Measurements from ENCODE around the gene CAPN8.

Gene CAPN8

GRCh38 chr1:223556414-223557129 is 108.9 kb downstream of the CAPN8 start:
- H3K27me3 ChIP-seq (ENCODE audit: control insufficient read depth, insufficient read depth, low read length, poor library complexity, severe bottlenecking) = no peaks in the 10 kb centered on the region
- 37 to 40% methylated on average over 8 of the region's 8 CpGs for WGBS, 2 experiments
- H3K4me1 ChIP-seq (ENCODE audit: control insufficient read depth, insufficient read depth, low read length) = no peaks in the 10 kb centered on the region
- H3K4me3 ChIP-seq (ENCODE audit: insufficient read depth, low read depth, low read length) = no peak overlapping the region
- no peaks in the 10 kb centered on the region for H3K36me3 ChIP-seq (ENCODE audit: control insufficient read depth, insufficient read depth, low read length)
- no peaks in the 10 kb centered on the region for H3K9me3 ChIP-seq (ENCODE audit: control insufficient read depth, low read length)
- no peak overlapping the region for H3K27ac ChIP-seq (ENCODE audit: insufficient read depth, low read depth, low read length, poor library complexity, severe bottlenecking)

- Histone ChIP-seq H3K4me1 (ENCODE audit: control insufficient read depth, insufficient read depth, low read length) (no peaks in the 10 kb centered on the region), H3K4me3 (ENCODE audit: insufficient read depth, low read depth, low read length) (no peak overlapping the region), H3K27me3 (ENCODE audit: control insufficient read depth, insufficient read depth, low read length, poor library complexity, severe bottlenecking) (no peaks in the 10 kb centered on the region), H3K9me3 (ENCODE audit: control insufficient read depth, low read length) (no peaks in the 10 kb centered on the region), H3K36me3 (ENCODE audit: control insufficient read depth, insufficient read depth, low read length) (no peaks in the 10 kb centered on the region), H3K27ac (ENCODE audit: insufficient read depth, low read depth, low read length, poor library complexity, severe bottlenecking) (no peak overlapping the region)
- WGBS, 2 experiments = 93 to 95% methylated on average over 3 of the region's 3 CpGs
These were observed 111.5 kb downstream of the CAPN8 start for GRCh38 chr1:223553957-223554356.

- Histone ChIP-seq H3K27me3 (ENCODE audit: control insufficient read depth, insufficient read depth, low read length, poor library complexity, severe bottlenecking) (no peaks in the 10 kb centered on the region), H3K36me3 (ENCODE audit: control insufficient read depth, insufficient read depth, low read length) (no peaks in the 10 kb centered on the region), H3K9me3 (ENCODE audit: control insufficient read depth, low read length) (no peaks in the 10 kb centered on the region), H3K4me1 (ENCODE audit: control insufficient read depth, insufficient read depth, low read length) (no peaks in the 10 kb centered on the region), H3K4me3 (ENCODE audit: insufficient read depth, low read depth, low read length) (no peak overlapping the region), H3K27ac (ENCODE audit: insufficient read depth, low read depth, low read length, poor library complexity, severe bottlenecking) (no peak overlapping the region)
- 97 to 100% methylated on average over 3 of the region's 3 CpGs for WGBS, 2 experiments
These were observed 113.9 kb downstream of the CAPN8 start for GRCh38 chr1:223551610-223552009.

GRCh38 chr1:223549740-223550139 is 115.8 kb downstream of the CAPN8 start:
- H3K4me3 ChIP-seq (ENCODE audit: insufficient read depth, low read depth, low read length) = no peak overlapping the region
- H3K36me3 ChIP-seq (ENCODE audit: control insufficient read depth, insufficient read depth, low read length) = no peaks in the 10 kb centered on the region
- no peak overlapping the region for H3K27ac ChIP-seq (ENCODE audit: insufficient read depth, low read depth, low read length, poor library complexity, severe bottlenecking)
- H3K9me3 ChIP-seq (ENCODE audit: control insufficient read depth, low read length) = no peaks in the 10 kb centered on the region
- H3K27me3 ChIP-seq (ENCODE audit: control insufficient read depth, insufficient read depth, low read length, poor library complexity, severe bottlenecking) = no peaks in the 10 kb centered on the region
- 100% methylated on average over 1 of the region's 1 CpG; no CpG with 5 or more reads in 1 of the 2 experiments for WGBS, 2 experiments
- H3K4me1 ChIP-seq (ENCODE audit: control insufficient read depth, insufficient read depth, low read length) = no peaks in the 10 kb centered on the region

GRCh38 chr1:223547316-223548114 is 118.0 kb downstream of the CAPN8 start:
- WGBS, 2 experiments = 74 to 80% methylated on average over 7 of the region's 7 CpGs
- H3K36me3 ChIP-seq (ENCODE audit: control insufficient read depth, insufficient read depth, low read length) = no peaks in the 10 kb centered on the region
- no peak overlapping the region for H3K4me3 ChIP-seq (ENCODE audit: insufficient read depth, low read depth, low read length)
- H3K27me3 ChIP-seq (ENCODE audit: control insufficient read depth, insufficient read depth, low read length, poor library complexity, severe bottlenecking) = no peaks in the 10 kb centered on the region
- no peaks in the 10 kb centered on the region for H3K4me1 ChIP-seq (ENCODE audit: control insufficient read depth, insufficient read depth, low read length)
- H3K9me3 ChIP-seq (ENCODE audit: control insufficient read depth, low read length) = no peaks in the 10 kb centered on the region
- no peak overlapping the region for H3K27ac ChIP-seq (ENCODE audit: insufficient read depth, low read depth, low read length, poor library complexity, severe bottlenecking)

- H3K36me3 ChIP-seq (ENCODE audit: control insufficient read depth, insufficient read depth, low read length) = no peaks in the 10 kb centered on the region
- no peaks in the 10 kb centered on the region for H3K9me3 ChIP-seq (ENCODE audit: control insufficient read depth, low read length)
- H3K4me1 ChIP-seq (ENCODE audit: control insufficient read depth, insufficient read depth, low read length) = no peaks in the 10 kb centered on the region
- H3K4me3 ChIP-seq (ENCODE audit: insufficient read depth, low read depth, low read length) = no peak overlapping the region
- 86 to 93% methylated on average over 4 of the region's 4 CpGs for WGBS, 2 experiments
- no peak overlapping the region for H3K27ac ChIP-seq (ENCODE audit: insufficient read depth, low read depth, low read length, poor library complexity, severe bottlenecking)
- no peaks in the 10 kb centered on the region for H3K27me3 ChIP-seq (ENCODE audit: control insufficient read depth, insufficient read depth, low read length, poor library complexity, severe bottlenecking)
These were observed 120.2 kb downstream of the CAPN8 start for GRCh38 chr1:223545343-223545742.

- WGBS, 2 experiments = 90 to 93% methylated on average over 4 of the region's 4 CpGs
- no peak overlapping the region for H3K4me3 ChIP-seq (ENCODE audit: insufficient read depth, low read depth, low read length)
These were observed 121.9 kb downstream of the CAPN8 start for GRCh38 chr1:223543560-223543959.

GRCh38 chr1:223542831-223543230 is 122.7 kb downstream of the CAPN8 start:
- WGBS, 2 experiments = 79 to 94% methylated on average over 2 to 4 of the region's 4 CpGs
- Histone ChIP-seq H3K27ac (ENCODE audit: insufficient read depth, low read depth, low read length, poor library complexity, severe bottlenecking) (no peak overlapping the region), H3K4me1 (ENCODE audit: control insufficient read depth, insufficient read depth, low read length) (peaks cover 6% of the 10 kb centered on the region)

More at GRCh38 chr1:223543560-223543959, 121.9 kb downstream of the CAPN8 start:
- H3K27ac ChIP-seq (ENCODE audit: insufficient read depth, low read depth, low read length, poor library complexity, severe bottlenecking) = no peak overlapping the region
- H3K4me1 ChIP-seq (ENCODE audit: control insufficient read depth, insufficient read depth, low read length) = peaks cover 6% of the 10 kb centered on the region
- H3K36me3 ChIP-seq (ENCODE audit: control insufficient read depth, insufficient read depth, low read length) = no peaks in the 10 kb centered on the region
- no peaks in the 10 kb centered on the region for H3K27me3 ChIP-seq (ENCODE audit: control insufficient read depth, insufficient read depth, low read length, poor library complexity, severe bottlenecking)
- no peaks in the 10 kb centered on the region for H3K9me3 ChIP-seq (ENCODE audit: control insufficient read depth, low read length)

GRCh38 chr1:223540485-223541106 is 124.9 kb downstream of the CAPN8 start:
- H3K27ac ChIP-seq (ENCODE audit: insufficient read depth, low read depth, low read length, poor library complexity, severe bottlenecking) = no peak overlapping the region
- peaks cover 6% of the 10 kb centered on the region for H3K4me1 ChIP-seq (ENCODE audit: control insufficient read depth, insufficient read depth, low read length)
- H3K9me3 ChIP-seq (ENCODE audit: control insufficient read depth, low read length) = no peaks in the 10 kb centered on the region
- H3K27me3 ChIP-seq (ENCODE audit: control insufficient read depth, insufficient read depth, low read length, poor library complexity, severe bottlenecking) = no peaks in the 10 kb centered on the region
- H3K4me3 ChIP-seq (ENCODE audit: insufficient read depth, low read depth, low read length) = no peak overlapping the region
- WGBS, 2 experiments = 80 to 82% methylated on average over 9 to 11 of the region's 11 CpGs
- no peaks in the 10 kb centered on the region for H3K36me3 ChIP-seq (ENCODE audit: control insufficient read depth, insufficient read depth, low read length)

More at GRCh38 chr1:223542831-223543230, 122.7 kb downstream of the CAPN8 start:
- Histone ChIP-seq H3K36me3 (ENCODE audit: control insufficient read depth, insufficient read depth, low read length) (no peaks in the 10 kb centered on the region), H3K9me3 (ENCODE audit: control insufficient read depth, low read length) (no peaks in the 10 kb centered on the region), H3K4me3 (ENCODE audit: insufficient read depth, low read depth, low read length) (no peak overlapping the region), H3K27me3 (ENCODE audit: control insufficient read depth, insufficient read depth, low read length, poor library complexity, severe bottlenecking) (no peaks in the 10 kb centered on the region)

GRCh38 chr1:223539750-223540149 is 125.8 kb downstream of the CAPN8 start:
- no peaks in the 10 kb centered on the region for H3K36me3 ChIP-seq (ENCODE audit: control insufficient read depth, insufficient read depth, low read length)
- no peak overlapping the region for H3K4me3 ChIP-seq (ENCODE audit: insufficient read depth, low read depth, low read length)
- 92% methylated on average over 3 of the region's 3 CpGs for WGBS, 2 experiments
- no peaks in the 10 kb centered on the region for H3K27me3 ChIP-seq (ENCODE audit: control insufficient read depth, insufficient read depth, low read length, poor library complexity, severe bottlenecking)
- peaks cover 6% of the 10 kb centered on the region for H3K4me1 ChIP-seq (ENCODE audit: control insufficient read depth, insufficient read depth, low read length)
- H3K9me3 ChIP-seq (ENCODE audit: control insufficient read depth, low read length) = no peaks in the 10 kb centered on the region
- no peak overlapping the region for H3K27ac ChIP-seq (ENCODE audit: insufficient read depth, low read depth, low read length, poor library complexity, severe bottlenecking)
